MG63 (cell line): ENCODE results near the gene STX12. TPM values are rescaled to one million over a fixed set of nuclear protein-coding genes. Genes with fewer than 3 reads are reported as not detected.
"Not testable (repeated sequence)": the region's sequence is repeated elsewhere in the genome, so short reads cannot be mapped to it uniquely, and the experiment has no call there.

Source experiments
- DNase-seq: peaks from one replicate; pipeline ENCODE4 v3.0.0-alpha.2; 2020
- H3K27me3 ChIP-seq: fragments of 250-450 bp; sonication (Bioruptor Pico); 2 replicates; pipeline ENCODE4 v1.5.1; 2020; ENCODE audit warnings: mild to moderate bottlenecking, moderate library complexity
- H3K36me3 ChIP-seq: fragments of 250-450 bp; sonication (Bioruptor Pico); 2 replicates; pipeline ENCODE4 v1.5.1; 2020; ENCODE audit warnings: mild to moderate bottlenecking, moderate library complexity
- H3K4me3 ChIP-seq: fragments of 250-450 bp; sonication (Bioruptor Pico); 2 replicates; pipeline ENCODE4 v1.5.1; 2020; ENCODE audit warnings: mild to moderate bottlenecking, moderate library complexity
- H3K9me3 ChIP-seq: fragments of 250-450 bp; sonication (Bioruptor Pico); 2 replicates; pipeline ENCODE4 v1.5.1; 2020; ENCODE audit warnings: mild to moderate bottlenecking, moderate library complexity
- total RNA-seq: library from RNA; depleted of rRNA; stranded (reverse); fragments of >200 nt; shearing (Covaris generic); gene quantifications from 2 replicates; pipeline ENCODE4 v1.2.3, GENCODE V29; 2014; ENCODE audit warnings: low replicate concordance

Gene STX12
- total RNA-seq, 1 experiment from 2014 or later: 18.9 TPM

DNA sequence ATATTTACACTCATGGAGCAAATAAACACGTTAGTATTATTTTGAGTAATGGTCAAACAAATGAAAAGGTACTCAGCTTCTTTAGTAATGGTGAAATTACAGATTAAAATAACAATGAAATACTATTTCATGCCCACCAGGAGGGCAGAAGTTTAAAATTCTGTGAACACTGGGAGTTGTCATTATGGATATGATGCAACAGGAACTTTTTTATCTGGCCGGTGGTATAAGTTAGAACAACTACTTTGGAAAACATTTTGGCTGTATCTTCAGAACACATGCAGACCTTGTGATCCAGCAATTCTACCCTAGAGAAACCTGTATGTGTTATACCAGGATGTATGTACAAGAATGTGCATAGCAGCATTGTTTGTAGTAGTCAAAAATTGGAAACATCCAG, 34.4 kb downstream of the STX12 start:
- no peak for DNase-seq
- H3K9me3 ChIP-seq: no peaks in the 10 kb centered on the region
- H3K36me3 ChIP-seq: peaks cover 13% of the 10 kb centered on the region
- no peaks in the 10 kb centered on the region for H3K27me3 ChIP-seq
- no peak overlapping the region for H3K4me3 ChIP-seq

DNA sequence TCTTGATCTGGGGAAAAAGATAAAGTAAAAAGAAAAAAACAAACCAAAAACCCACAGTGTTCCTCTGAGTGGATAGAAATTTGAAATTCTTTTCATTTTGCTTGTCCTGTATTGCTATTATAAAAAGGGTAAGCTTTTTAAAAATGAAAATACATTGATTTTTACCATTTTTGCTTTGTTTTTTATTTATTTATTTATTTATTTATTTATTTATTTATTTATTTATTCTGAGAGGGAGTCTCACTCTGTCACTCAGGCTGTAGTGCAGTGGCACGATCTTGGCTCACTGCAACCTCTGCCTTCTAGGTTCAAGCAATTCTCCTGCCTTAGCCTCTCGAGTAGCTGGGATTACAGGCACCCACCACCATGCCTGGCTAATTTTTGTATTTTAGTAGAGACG, 35.1 kb downstream of the STX12 start:
- H3K9me3 ChIP-seq, DNase-seq, H3K27me3 ChIP-seq, H3K4me3 ChIP-seq: not testable (repeated sequence)
- peaks cover 17% of the 10 kb centered on the region for H3K36me3 ChIP-seq

DNA sequence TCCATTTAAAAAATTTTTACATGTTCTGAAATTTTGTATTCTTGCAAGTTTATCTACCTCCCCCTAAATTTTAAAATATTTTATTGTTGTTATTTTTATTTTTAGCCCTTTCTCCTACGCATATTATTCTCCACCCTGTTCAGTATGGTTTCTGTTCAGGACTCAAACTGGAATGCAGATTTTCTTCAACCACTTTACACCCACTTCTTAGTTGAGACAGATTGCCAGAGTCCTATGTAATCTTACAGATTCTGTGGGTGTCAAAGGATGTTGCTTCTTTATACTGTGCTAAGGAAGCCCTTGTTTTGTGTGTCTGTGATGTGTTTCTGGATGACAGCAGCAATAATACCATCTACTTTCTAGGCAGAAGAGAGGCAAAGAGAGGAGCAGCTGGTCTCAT, 36.9 kb downstream of the STX12 start:
- Histone ChIP-seq H3K4me3 (no peak overlapping the region), H3K9me3 (no peaks in the 10 kb centered on the region)
- no peak for DNase-seq

DNA sequence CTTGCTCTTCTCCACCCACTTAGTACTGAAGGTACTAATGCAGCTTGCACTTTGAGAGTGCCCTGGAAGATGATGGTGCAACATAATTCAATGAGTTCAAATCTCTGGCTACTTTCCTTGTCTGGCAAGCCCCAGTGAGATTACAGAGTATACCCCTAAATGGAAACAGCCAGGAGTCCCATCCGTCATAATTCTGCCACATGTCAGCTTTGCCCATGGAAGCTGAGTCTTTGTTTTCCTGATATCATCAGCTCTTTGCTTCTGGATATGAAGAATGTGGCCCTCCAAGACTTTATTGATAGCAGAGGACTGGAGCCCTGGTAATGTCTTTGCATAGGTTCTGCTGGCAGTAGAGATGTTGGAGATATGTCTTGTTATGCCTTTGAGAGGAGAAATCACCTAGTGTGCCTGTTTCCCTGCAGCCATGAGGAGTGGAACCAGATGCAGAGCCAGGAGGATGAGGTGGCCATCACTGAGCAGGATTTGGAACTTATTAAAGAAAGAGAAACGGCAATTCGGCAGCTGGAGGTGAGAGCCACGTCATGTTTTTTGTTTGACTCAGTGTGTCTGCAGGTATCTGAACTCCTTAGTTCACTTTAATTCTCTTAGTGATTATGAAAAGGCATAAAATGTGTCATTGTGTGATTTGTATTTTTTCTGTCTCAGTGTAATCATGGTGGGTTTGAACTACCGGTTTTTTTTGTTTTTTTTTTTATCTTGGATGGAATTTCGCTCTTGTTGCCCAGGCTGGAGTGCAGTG, 38.9 kb downstream of the STX12 start:
- DNase-seq: no peak
- no peaks in the 10 kb centered on the region for H3K27me3 ChIP-seq
- peaks cover 8% of the 10 kb centered on the region for H3K36me3 ChIP-seq
- no peak overlapping the region for H3K4me3 ChIP-seq
- H3K9me3 ChIP-seq: no peaks in the 10 kb centered on the region

More for the DNA sequence above, 36.9 kb downstream of the STX12 start:
- no peaks in the 10 kb centered on the region for H3K27me3 ChIP-seq
- H3K36me3 ChIP-seq: peaks cover 12% of the 10 kb centered on the region

DNA sequence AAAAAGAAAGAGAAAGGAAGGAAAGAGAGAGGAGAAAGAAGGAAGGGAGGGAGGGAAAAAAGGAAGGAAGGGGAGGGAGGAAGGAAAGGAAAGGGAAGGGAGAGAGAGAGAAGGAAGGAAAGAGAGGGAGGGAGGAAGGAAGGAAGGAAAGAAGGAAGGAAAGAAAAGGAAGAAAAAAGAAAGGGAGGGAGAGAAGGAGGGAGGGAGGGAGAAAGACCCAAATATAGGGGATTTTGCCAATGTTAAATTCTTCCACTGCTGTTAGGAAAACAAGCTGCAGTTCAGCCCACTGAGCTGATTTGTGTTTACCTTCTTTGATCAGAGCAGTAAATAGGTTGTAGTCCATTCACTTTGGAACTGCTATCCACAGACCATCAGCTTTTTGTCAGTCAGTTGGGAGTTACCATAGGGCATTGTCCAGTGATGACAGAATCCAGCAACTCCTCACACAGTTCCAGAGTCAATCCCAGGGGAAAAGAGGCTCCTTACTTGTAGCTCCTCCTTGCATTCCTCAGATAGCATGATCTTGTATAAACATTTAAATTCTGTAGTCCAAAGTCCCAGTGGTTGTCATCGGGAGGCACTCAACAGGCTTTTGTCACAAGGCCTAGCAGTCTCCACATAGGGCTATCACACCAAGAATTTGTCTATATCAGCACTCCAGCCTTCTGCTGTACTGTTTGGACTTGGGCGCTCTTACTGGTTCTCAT, 44.1 kb downstream of the STX12 start:
- no peaks in the 10 kb centered on the region for H3K9me3 ChIP-seq
- H3K36me3 ChIP-seq: peaks cover 21% of the 10 kb centered on the region
- DNase-seq: no peak
- no peaks in the 10 kb centered on the region for H3K27me3 ChIP-seq
- H3K4me3 ChIP-seq: no peak overlapping the region

DNA sequence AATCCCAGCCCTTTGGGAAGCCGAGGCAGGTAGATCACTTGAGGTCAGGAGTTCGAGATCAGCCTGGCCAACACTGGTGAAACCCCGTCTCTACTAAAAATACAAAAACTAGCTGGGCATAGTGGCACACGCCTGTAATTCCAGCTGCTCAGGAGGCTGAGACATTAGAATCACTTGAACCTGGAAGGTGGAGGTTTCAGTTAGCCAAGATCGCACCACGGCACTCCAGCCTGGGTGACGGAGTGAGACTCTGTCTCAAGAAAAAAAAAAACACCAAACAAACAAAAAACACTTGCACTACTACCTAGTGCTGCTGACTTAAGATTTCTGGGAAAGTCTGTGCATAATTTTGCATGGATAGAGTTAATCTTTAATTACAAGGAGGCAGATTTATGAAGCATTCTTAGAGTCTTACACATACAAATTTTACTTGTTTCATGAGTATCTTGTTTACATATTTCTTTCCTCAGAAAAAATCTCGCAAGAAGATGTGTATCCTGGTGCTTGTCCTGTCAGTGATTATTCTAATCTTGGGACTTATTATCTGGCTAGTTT, 48.8 kb downstream of the STX12 start:
- DNase-seq: no peak
- Histone ChIP-seq H3K9me3 (no peaks in the 10 kb centered on the region), H3K36me3 (peaks cover 24% of the 10 kb centered on the region), H3K4me3 (no peak overlapping the region), H3K27me3 (no peaks in the 10 kb centered on the region)

DNA sequence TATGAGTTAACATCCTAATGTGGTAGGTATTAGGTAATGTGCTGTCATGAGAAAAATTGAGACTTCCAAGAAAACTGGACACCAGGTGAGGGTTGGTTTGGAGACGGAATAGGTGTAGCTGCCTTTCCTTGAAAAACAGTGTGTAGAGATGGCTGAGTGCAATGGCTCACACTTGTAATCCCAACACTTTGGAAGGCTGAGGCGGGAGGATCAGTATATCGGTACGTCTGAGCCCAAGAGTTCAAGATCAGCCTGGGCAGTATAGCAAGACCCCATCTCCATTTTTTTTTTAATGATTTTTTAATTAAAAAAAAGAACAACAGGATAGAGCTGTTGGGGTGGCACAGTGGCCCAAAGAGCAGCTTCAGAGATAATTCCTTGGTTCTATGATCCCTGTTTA, 50.8 kb downstream of the STX12 start:
- Histone ChIP-seq H3K36me3 (peaks cover 15% of the 10 kb centered on the region), H3K9me3 (no peaks in the 10 kb centered on the region), H3K4me3 (no peak overlapping the region), H3K27me3 (no peaks in the 10 kb centered on the region)
- DNase-seq: no peak

DNA sequence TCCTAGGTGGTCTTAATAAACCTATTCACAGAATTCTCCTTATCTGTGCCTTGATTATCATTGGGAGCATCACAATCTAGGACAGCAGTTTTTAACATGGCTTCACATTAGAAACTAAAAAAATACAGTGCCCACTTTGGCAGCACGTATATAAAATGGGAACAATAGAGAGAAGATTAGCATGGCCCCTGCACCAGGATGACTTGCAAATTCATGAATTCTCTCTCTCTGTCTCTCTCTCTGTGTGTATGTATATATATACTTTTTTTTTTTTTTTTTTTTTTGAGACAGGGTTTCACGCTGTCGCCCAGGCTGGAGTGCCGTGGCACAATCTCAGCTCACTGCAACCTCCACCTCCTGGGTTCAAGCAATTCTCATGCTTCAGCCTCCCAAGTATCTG, 51.4 kb downstream of the STX12 start:
- Histone ChIP-seq H3K36me3 (peaks cover 15% of the 10 kb centered on the region), H3K4me3 (no peak overlapping the region), H3K27me3 (no peaks in the 10 kb centered on the region), H3K9me3 (no peaks in the 10 kb centered on the region)
- DNase-seq: no peak

DNA sequence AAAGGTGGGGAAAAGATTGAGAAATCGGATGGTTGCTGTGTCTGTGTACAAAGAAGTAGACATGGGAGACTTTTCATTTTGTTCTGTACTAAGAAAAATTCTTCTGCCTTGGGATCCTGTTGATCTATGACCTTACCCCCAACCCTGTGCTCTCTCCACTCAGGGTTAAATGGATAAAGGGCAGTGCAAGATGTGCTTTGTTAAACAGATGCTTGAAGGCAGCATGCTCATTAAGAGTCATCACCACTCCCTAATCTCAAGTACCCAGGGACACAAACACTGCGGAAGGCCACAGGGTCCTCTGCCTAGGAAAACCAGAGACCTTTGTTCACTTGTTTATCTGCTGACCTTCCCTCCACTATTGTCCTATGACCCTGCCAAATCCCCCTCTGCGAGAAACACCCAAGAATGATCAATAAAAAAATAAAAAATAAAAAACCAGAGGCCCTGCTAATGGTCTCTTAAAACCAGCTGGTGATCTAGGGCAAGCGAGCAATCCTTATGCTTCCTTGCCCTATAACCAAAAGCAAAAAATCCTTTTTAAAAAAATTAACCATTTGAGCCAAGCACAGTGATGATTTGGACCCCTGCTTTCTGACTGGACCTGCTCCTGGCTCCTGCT, 56.4 kb downstream of the STX12 start:
- not testable (repeated sequence) for H3K27me3 ChIP-seq, DNase-seq, H3K9me3 ChIP-seq
- Histone ChIP-seq H3K4me3 (0 out of 2 replicates have a peak overlapping the region, but pooled peaks have one; percentile 90), H3K36me3 (peaks cover 20% of the 10 kb centered on the region)

DNA sequence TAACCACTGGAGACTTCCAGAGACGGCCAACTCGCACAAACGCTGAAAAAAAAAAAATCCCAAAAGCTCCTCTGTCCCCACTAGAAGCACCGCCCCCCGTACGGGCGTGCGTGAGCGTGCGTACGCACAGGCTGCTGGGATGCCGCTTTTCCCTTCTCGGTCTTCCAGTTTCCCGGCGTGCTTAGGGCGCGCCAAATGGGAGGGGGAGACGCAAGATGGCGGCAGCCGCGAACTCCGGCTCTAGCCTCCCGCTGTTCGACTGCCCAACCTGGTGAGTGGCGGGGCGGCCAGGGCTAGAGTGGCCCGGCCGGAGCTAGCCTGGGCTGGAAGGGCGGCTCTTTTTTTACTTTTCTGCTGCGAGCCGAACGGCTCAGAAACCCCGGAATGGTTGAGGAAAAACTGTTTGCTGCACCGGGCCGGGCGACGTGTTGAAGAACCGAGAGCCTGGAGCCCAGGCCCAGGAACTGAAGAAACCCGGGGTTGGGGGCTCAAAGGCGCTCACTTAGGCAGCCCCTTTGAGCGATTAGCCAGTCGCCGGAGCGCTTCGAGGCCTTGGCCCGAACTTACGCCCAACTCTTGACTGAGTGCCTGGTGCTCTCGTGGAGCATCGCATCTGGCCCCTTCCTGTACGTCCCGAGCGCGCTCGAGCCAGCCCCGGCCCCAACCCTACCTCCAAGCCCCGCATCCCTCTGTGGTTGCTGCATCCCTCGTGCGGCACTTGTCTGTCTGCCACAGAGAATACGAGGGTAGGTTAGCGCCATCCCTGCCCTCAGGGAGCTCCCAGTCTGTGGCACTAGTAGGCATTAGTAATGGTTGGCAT, 57.8 kb downstream of the STX12 start, which contains the start of gene PPP1R8:
Gene PPP1R8, plus strand, starts transcription at position 162 of the 820 bp plus-strand sequence. Its CDS starts 54 bp downstream, at position 216.
- Histone ChIP-seq H3K27me3 (no peaks in the 10 kb centered on the region), H3K4me3 (peak within 1 kb of the TSS; percentile 90), H3K9me3 (no peaks in the 10 kb centered on the region), H3K36me3 (peaks cover 32% of the 10 kb centered on the region)
- DNase-seq: peak; percentile 96

DNA sequence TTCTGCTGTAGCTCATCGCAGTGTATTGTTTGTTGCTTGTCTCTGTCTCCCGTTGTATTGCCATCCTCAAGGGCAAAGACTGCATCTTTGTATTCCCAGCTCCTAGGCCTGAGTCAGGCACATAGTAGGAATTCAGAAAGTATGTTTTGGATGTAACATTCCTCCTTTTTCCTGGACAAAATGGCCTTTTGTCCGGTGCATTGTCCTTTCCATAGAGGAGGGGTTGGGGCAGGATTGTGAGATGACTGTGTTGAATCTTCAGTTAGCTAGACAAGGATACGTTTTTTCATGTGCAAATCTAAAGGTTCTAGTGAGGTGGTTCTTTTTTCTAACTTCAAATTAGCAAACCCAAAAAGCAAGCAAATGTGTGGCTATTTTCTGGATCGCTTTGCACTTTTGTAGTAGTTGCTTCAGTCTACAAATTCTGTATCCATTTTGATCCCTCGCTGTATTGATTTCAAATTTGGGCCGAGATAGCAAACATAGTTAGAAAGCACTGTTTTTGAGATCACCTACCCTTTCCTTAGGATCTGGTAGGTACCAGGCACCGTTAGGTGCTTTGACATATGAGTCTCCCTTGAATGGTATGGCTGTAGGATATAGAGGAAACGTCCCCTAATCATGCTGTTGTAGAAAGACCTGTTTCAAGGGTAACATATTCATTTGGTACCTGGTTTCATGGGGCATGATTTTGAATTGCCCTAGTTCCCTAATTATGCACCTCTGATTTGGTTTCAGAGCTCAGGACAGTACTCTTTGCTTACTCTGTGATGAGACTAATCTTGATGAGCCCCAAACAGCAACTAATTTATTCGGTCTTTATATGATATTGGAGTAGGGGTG, 58.8 kb downstream of the STX12 start:
- Histone ChIP-seq H3K36me3 (peaks cover 39% of the 10 kb centered on the region), H3K4me3 (peak overlapping the region; percentile 90), H3K27me3 (no peaks in the 10 kb centered on the region), H3K9me3 (no peaks in the 10 kb centered on the region)
- DNase-seq: no peak

DNA sequence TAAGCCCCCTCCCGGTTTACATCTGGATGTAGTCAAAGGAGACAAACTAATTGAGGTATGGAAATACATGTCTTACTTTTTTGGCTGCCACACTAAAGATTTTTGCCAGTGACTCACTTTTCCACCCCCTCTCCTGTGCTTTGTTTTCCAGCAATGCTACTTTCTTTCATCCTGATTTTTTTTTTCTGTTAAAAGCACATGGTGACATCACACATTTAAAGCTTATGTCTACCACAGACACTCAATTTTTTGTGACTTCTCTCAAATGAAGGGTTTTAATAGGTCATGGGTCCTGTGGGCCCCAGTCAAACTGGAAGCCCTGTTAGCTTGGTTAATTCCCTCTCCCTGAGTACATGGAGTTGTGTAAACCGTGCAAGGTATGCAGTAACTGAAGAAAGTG, 59.7 kb downstream of the STX12 start:
- H3K9me3 ChIP-seq: no peaks in the 10 kb centered on the region
- DNase-seq: peak; percentile 42
- no peaks in the 10 kb centered on the region for H3K27me3 ChIP-seq
- peak overlapping the region; percentile 90 for H3K4me3 ChIP-seq
- H3K36me3 ChIP-seq: peaks cover 44% of the 10 kb centered on the region

DNA sequence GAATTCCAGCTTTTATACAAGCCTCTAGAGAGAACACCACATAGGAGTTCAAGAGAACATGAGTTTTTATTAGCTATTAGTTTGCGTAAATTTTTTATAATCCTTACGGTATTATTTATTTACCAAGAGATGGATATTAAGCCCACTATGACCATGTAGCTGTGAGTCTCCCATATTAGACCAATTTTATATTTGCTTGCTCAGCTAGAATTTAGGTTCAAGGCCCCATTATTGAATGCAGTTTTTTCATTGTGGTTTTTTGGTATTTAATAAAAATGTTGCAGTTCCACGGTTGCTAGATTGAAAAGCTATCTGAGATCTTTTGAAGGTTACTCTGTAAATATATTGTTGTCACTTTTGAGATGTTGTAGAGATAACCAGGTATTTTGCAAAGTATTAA, 60.5 kb downstream of the STX12 start:
- no peaks in the 10 kb centered on the region for H3K9me3 ChIP-seq
- no peaks in the 10 kb centered on the region for H3K27me3 ChIP-seq
- no peak overlapping the region for H3K4me3 ChIP-seq
- DNase-seq: no peak
- peaks cover 51% of the 10 kb centered on the region for H3K36me3 ChIP-seq

DNA sequence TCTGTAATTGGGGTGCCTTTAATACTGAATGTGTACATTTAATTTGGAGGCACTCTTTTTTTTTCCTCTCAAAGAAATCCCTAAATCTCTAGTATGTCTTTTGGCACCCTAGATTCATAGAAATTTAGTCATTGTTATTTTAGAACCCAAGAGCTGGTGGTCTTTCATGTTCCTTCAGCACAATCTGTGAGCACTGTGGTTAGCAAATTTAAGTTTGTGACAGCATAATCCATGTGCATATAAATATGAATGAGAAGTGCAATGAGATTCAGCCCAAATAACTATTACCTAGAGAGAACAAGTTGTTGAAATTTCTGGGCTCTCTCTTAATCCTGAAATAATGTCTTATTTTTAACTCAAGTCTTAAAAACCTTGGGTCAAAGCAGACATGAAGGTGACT, 62.0 kb downstream of the STX12 start:
- DNase-seq: no peak
- Histone ChIP-seq H3K9me3 (no peaks in the 10 kb centered on the region), H3K36me3 (peaks cover 65% of the 10 kb centered on the region), H3K4me3 (no peak overlapping the region), H3K27me3 (no peaks in the 10 kb centered on the region)

DNA sequence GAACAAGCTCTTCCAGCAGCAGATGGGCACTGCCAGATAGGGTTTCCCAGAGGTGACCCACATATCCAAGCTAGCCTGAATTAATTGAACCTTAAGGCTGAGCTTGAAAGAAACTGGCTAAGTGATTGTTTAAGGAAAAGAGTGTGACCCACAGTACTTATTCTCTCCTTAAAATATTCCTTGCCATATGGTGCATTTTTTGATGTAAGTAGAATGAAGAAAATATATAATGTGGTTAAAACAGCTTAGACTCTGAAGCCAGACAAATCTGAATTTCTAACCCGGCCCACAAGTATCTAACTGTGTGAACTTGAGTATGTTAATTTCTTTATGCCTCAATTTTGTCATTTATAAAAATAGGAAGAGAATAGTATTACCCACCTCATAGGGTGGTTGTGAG, 62.5 kb downstream of the STX12 start:
- no peak for DNase-seq
- Histone ChIP-seq H3K27me3 (no peaks in the 10 kb centered on the region), H3K4me3 (no peak overlapping the region), H3K36me3 (peaks cover 69% of the 10 kb centered on the region), H3K9me3 (no peaks in the 10 kb centered on the region)

DNA sequence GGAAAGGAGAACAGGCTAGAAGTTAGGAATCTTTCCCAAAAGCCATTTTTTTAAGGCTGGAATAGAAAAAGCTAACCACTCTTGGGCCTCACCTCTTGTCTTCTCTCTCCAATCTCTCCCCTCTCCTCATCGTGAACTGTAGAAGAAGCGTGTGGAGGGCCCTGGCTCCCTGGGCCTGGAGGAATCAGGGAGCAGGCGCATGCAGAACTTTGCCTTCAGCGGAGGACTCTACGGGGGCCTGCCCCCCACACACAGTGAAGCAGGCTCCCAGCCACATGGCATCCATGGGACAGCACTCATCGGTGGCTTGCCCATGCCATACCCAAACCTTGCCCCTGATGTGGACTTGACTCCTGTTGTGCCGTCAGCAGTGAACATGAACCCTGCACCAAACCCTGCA, 76.9 kb downstream of the STX12 start:
- Histone ChIP-seq H3K27me3 (no peaks in the 10 kb centered on the region), H3K4me3 (no peak overlapping the region), H3K9me3 (no peaks in the 10 kb centered on the region), H3K36me3 (peaks cover 48% of the 10 kb centered on the region)
- DNase-seq: no peak
